AG08395 (cell line): ENCODE measurements around the gene LAMC2.
"Not testable (repeated sequence)": the region's sequence is repeated elsewhere in the genome, so short reads cannot be mapped to it uniquely, and the experiment has no call there.

Experiments used
- DNase-seq: peaks from one replicate; pipeline ENCODE4 v3.0.0; 2012; ENCODE audit warnings: mixed read lengths, low spot score

Gene LAMC2

GRCh38 chr1:183238071-183238470 is 52.0 kb downstream of the LAMC2 start:
- peak; percentile 22 for DNase-seq

- DNase-seq: no peak
Measured at GRCh38 chr1:183239220-183239742, 53.2 kb downstream of the LAMC2 start.

- DNase-seq: no peak
Measured at GRCh38 chr1:183239793-183240525, 53.9 kb downstream of the LAMC2 start.

- DNase-seq: no peak
Measured at GRCh38 chr1:183240526-183240825, 54.4 kb downstream of the LAMC2 start.

- not testable (repeated sequence) for DNase-seq
Measured at GRCh38 chr1:183240853-183241252, 54.8 kb downstream of the LAMC2 start.

- peak; percentile 60 for DNase-seq
Measured at GRCh38 chr1:183241471-183241870, 55.4 kb downstream of the LAMC2 start.

- no peak for DNase-seq
Measured at GRCh38 chr1:183242556-183242955, 56.5 kb downstream of the LAMC2 start.

- DNase-seq: peak; percentile 7
Measured at GRCh38 chr1:183243161-183244050, 57.3 kb downstream of the LAMC2 start.

- DNase-seq: peak; percentile 53
Measured at GRCh38 chr1:183244466-183244865, 58.4 kb downstream of the LAMC2 start.

- DNase-seq: no peak
Measured at GRCh38 chr1:183245357-183245756, 59.3 kb downstream of the LAMC2 start.

GRCh38 chr1:183246436-183246835 is 60.4 kb downstream of the LAMC2 start:
- no peak for DNase-seq

GRCh38 chr1:183247066-183247465 is 61.0 kb downstream of the LAMC2 start:
- no peak for DNase-seq

GRCh38 chr1:183247484-183247883 is 61.4 kb downstream of the LAMC2 start:
- no peak for DNase-seq

GRCh38 chr1:183247931-183248330 is 61.9 kb downstream of the LAMC2 start:
- no peak for DNase-seq

- no peak for DNase-seq
Measured at GRCh38 chr1:183248989-183249691, 63.1 kb downstream of the LAMC2 start.

GRCh38 chr1:183249941-183250452 is 63.9 kb downstream of the LAMC2 start:
- DNase-seq: no peak

GRCh38 chr1:183251101-183251958 is 65.3 kb downstream of the LAMC2 start:
- no peak for DNase-seq

GRCh38 chr1:183251959-183252450 is 65.9 kb downstream of the LAMC2 start:
- DNase-seq: no peak

GRCh38 chr1:183255073-183255472 is 69.0 kb downstream of the LAMC2 start:
- no peak for DNase-seq

GRCh38 chr1:183259924-183260323 is 73.9 kb downstream of the LAMC2 start:
- DNase-seq: no peak

GRCh38 chr1:183262628-183263200 is 76.7 kb downstream of the LAMC2 start:
- DNase-seq: no peak
